AML-193 (cell line): Measurements from ENCODE around the gene HPS6.

ENCODE experiments used
- DNase-seq, 2 experiments: peaks; one replicate each; lab custom pipeline; 2025; lab: John Stamatoyannopoulos, UW

The HPS6 gene

DNA sequence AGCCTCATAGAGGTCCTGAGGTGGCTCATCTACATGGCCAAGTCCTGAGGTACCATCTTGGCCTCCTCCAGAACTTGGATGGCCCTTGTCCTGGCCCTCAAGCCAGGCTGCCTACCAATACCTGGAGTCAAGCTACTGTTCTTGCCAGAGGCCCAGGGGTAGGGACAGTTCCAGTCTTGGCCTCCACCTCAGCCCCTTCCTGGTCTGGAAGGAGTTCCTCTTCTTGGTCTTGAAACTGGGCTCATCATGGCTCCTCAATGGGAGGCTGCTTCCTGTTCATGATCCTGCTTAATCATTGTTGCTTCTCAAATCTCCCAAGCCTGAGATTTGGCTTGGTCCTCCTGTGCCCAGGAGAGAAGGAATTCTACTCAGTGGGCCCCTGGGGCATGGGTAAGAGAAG is 3.9 kb downstream of the HPS6 start:
- DNase-seq, result peak; percentile 28 to 33

DNA sequence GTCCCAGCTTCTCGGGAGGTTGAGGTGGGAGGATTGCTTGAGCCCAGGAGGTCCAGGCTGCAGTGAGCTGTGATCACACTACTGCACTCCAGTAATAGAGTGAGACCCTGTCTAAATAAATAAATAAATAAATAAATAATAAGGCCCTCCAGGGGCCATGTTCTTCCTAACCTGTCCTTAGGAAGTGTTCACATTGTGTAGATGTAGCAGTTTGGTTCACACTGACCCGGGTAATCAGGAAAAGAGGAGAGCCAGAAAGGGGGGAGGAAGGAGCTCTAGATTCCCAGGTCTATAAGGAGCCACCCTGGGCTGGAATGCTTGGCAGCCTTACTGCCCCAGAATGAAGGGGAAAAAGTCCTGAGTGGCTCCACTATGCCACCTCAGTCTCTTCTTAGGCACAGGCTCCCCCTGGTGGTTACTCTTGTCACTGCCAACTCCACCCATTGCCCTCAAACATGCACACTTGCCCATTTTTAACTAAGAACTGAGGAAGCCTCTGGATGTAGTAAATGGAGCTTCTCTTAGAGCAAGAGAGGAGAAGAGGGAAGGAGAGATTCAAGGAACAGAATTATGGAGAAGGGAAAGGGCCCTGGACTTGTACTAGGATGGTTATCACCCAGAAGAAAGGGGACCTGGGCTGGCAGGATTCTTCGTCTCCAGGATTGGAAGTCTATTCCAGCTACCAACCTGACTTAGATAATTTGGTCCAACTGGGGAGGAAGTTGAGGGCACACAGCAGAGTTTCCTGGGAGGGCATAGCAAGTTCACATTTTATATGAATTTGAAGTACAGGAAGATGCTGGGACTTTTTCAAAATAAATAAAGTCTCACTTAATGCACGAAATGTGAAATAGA is 7.8 kb downstream of the HPS6 start:
- peak; percentile 60 to 64 for DNase-seq

DNA sequence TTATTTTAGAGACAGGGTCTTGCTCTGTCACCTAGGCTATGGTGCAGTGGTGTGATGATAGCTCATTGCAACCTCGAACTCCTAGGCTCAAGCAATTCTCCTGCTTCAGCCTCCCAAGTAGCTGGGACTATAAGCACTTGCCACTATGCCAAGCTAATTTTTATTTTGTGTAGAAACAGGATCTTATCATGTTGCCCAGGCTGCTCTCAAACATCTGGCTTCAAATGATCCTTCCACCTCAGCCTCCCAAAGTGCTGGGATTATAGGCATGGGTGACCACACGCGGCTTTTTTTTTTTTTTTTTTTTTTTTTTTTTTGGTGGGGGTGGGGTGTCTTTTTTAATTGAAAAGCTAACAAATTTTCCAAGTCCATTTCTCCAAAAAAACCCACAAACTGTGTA is 18.4 kb downstream of the HPS6 start:
- DNase-seq, result no peak

DNA sequence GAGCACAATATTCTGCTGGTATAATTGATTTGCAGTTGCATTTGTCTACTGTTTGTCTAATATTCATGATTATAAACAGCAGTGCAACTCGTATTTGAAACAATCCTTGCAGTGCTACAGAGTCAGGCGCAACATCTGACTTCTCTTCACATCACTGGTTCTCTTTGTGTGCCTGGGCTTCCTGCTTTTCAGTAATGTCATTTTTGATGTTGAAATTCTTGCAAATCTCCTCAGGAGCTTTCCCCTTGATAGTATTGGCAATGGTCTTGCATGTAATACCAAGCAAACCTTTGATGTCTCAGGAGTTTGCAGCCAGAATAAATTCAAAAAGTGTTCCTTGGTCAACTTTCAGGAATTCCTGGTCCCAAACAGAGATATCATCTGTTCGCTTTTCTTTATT is 20.2 kb downstream of the HPS6 start:
- DNase-seq, result peak; percentile 42 to 48

DNA sequence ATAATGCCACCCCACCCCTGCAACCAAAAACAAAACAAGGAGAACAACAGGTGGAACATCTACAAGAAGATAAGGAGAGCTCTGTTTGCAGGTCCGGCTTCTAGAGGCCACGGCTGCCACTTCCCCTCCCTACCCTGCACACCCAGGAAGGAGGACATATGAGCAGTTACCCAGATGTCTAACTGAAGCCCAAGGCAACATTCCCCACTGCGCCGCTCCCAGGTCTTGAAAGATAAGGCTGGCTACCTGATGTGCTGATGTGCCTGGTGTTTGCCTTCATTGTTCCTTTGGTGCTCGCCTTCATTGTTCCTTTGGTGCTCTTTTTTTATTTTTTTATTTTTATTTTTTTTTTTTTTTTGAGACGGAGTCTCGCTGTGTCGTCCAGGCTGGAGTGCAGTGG is 21.0 kb downstream of the HPS6 start:
- DNase-seq, result no peak

DNA sequence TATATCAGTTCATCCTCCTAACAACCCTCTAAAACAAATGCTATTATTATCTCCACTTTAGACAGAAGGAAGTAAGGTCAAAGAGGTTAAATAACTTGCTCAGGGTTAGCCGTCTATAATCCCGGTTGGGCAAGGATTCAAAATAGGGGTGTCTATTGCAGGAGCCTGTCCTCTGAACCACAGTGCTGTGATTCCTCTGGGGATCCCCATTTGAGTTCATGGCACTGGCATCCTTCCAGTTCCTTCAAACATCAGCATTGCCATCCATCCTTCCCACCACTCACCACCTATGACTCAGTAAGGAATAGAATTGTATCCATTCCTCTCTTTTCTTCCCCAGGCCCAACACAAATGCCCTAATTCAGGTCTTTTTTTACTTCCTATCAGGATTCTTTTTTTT is 25.6 kb downstream of the HPS6 start:
- DNase-seq, result no peak

DNA sequence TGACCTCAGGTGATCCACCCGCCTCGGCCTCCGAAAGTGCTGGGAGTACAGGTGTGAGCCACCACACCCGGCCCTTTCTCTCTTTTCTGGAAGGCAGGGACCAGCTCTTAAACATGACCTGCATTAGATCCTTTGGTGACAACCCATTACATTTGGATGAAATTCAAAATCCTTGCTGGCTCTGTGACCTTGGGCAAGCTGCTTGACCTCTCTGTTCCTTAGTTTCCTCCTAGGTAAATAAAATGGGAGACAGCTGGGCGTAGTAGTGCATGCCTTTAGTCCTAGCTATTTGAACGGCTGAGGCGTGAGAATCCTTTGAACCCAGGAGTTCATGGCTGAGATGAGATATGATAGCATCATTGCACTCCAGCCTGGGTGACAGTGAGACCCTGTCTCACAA is 31.3 kb downstream of the HPS6 start:
- DNase-seq, result no peak

DNA sequence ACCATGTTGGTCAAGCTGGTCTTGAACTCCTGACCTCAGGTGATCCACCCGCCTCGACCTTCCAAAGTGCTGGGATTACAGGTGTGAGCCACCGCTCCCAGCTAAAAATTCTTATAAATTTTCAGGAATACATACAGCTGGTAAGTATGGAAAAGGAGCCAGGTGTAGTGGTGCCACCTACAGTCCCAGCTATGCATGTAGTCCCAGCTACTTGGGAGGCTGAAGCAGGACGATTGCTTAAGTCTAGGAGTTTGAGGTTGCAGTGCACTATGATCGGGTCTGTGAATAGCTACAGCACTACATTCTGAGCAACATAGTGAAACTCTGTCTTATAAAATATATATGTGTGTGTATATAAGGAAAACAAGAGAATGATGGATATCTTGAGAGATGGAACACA is 36.0 kb downstream of the HPS6 start:
- no peak for DNase-seq

DNA sequence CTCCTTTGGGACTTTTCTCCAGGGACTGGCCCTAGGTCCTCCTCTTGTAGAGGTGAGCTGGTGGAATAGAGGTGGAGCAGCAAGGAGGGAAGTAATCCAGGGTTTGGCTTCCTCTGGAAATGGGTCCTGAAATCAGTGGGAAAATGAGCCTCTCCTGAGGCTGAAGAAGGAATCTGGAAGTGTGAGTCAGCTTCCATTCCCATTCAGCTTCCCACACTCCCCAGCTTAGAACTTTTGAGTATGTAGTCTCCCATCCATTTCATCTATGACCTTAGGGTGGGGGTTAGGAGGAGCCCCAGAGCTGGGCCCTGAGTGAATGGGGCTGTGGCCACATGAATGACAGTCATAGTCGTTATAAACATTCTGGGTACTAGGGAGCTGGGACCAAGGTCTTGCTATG is 37.3 kb downstream of the HPS6 start:
- no peak for DNase-seq

DNA sequence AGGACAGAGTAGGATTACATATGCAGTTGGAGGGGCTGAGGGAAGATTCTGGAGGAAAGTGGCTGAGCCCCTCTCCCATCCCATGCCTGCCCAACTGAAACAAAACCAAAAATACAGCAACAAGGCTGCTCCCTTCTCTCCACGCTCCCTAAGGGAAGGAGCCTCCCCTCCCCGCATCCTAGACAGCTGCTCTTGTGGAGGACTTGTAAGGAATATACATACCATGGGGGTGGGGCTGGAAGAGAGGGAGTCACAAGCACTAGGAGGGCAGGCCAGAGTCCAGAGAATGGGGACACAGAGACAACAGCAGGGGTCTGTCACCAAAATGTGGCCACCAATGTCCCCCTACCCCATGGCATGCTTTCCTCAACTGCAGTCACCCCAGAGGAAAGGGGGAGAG is 41.8 kb downstream of the HPS6 start:
- DNase-seq, result no peak

DNA sequence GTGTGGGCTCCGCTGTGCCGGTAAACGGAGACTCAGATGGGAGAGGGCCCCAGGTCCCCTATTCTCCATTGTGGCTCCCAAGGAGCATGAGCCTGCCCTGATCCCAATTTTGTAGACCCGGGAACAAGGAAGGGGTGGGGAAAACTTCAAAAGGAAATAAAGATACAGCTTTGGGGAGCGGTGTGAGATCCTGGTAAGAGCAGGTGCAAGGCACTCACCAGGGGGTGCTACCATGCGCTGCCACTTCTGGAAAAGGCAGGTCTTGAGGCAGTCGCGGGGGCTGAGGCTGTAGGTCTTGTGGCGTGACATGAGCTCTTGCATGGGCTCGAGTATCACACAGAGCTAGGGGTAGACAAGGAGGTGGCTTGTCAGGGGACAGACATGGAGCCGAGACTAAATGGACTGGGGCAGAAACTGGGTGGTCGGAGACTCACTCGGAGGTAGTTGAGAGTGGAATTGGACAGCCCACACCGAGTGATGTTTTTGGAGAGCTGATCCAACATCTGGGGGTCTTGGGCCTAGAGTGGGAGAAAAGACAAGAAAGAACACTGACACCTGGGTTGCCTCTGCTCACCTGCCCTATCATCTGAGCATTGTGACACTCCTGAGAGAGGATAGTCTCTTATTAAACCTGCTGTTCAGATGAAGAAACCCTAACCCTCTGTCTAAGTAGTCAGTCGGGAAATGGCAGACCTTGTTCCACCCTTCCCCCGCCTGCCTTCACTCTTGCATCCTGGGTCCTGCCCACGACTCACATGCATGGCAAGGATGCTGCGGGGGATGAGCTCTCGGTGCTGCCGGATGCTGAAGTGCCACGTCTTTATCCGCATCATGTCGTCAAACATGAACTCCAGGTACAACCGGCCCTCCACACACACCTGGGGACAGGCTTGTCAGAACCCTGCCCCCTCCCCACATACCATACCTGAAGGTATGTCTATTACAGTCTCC is 44.3 kb downstream of the HPS6 start:
- DNase-seq, result no peak

DNA sequence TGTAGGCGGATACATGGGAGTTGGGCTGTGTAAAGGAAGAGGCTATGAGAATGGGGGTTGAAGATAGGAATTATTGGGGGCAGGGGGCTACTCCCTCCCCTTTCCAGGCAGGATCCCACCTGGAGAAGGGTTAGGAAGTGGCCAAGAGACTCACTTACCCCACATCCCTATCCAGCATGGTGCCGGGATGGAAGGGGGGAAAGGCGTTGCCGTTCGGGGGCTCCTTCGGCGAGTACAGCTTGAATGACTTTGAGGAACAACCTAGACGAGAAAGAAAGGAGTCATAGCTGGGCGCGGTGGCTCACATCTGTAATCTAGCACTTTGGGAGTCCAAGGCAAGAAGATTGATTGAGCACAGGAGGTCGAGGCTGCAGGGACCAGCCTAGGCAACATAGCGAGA is 46.1 kb downstream of the HPS6 start:
- no peak for DNase-seq

DNA sequence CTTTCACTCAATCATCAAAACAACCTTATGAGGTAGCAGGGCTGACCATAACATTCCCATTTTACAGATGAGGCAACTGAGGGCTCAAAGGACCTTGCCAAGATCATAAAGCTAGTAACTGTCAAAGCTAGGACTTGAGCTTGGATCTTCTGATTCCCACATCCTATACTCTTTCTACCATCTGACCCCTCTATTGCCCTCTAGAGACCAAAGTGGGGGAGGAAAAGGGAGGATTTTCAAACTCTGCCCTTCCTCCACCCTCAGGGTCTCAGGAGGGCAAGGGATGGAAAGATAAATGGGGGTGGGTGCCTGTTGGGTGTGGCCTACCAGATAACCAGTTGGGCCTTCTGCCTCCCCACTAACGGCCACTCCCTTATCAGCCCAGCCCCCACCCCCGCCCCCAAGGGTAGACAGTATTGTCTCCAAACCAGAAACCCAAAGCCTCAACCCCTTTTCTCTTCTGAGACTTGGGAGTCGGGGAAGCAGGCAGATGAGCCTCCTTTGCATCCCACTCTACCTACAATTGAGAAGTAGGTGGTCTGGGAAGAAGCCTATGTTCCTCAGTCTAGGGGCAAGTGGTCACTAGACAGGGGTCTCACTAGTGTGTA is 47.2 kb downstream of the HPS6 start:
- DNase-seq, result peak in 1 of 2 experiments; percentile 2

DNA sequence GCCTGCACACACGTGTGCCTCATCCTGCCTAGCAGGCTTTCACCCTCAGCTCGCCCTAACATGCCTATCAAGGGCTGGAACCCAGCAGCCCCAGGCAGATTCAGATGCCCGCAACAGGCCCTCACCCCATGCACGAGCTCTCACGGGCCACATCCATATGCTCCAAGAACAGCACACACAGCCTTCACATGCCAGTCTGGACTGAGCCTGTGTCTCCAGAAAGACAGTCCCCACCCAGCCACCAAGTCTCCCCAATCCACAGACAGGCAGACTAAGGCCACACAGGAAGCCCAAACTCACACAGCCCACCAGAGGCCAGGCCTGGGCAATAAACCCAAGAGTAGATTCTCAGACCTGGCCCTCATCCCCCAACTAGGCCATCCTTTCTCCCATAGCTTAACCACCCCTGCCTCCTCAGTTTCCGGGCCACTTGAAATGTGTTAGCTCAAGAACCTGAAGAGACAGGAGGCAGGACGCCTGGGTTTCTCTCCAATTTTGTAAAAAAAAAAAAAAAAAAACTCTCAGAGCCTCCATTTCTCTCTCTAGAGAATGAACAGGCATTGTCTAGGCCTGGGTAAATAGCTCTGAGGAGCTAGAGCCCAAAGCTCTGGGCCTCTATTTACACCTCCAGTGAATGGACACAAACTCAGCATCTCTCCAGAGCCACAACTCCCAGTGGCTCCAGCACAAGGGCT is 48.3 kb downstream of the HPS6 start:
- DNase-seq, result no peak

DNA sequence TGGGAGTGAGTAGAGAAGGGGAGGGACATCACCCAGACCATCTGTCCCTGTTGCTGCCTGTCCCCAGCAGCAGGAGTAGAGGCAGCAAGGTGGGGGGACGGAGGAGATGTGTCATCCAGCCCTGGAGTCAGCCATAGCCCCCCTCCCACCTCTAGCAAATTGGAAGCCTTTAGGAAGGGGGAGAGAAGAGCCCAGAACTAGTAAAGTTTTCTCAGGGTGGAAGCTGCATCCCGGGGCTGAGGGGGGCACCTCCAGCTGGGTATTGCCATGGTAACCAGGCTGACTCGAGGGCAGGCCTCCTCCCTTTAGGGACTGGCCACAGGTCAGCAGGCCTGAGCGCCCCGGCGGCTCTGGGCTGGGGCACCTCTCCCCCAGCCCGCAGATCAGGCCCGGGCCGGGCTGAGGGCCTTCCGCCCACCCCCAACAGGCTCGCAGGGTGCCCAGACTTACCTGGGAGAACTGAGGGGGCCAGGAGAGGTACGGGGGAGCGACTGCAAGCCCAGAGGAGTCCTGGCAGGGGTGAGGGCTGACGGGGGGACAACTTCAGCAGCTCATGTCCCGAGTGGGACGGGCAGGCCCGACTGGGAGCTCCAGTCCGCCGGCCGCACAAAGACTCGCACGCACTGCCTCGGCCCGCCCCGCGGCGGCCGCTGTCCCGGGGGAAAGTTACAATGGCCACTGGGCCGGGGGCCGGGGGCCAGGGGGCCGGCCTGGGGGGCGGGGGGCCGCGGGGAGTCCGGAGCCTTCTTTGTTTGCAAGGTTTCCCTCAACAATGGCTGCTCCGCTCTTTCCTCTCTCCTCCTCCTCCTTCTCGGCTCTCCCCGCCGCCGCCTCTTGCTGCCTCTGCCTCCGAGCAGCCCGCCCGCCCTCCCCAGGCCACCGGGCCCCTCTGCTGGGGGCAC is 49.1 kb downstream of the HPS6 start:
- DNase-seq, result peak in 1 of 2 experiments; percentile 51

DNA sequence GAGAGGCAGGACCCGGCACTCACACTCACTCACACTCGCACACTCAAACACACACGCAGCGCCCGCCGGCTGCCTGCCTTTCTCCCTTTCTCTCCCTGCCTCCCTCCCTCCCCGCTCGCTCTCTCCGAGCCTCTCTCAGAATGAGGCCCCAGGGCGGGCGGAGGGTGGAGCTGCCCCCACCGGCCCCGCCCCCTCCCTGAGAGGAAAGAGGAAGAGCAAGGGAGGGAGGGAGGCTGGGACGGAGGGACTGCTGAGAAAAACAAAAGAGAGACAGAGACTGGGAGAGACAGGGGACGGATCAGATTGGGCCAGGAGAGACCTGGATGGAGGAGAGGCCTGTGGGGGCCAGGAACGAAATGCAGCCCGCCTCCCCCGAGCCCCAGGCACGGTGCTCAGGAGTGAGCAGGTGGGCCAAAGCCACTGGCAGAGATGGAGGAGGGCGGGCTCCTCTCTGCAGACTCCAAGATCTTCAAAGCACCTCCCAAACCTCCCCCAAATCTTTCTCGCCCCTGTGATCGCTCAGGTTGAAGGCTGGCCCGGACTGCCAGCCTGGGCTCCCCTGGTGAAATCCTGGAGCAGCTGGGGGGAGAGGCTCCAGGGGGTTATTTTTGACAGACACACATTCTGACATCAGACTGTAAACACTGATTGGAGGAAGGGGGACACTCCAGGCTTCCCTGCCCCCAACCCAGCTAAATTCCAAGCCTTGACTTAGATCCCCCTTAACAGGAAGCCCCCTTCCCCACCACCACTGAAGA is 49.9 kb downstream of the HPS6 start:
- peak; percentile 64 to 75 for DNase-seq

DNA sequence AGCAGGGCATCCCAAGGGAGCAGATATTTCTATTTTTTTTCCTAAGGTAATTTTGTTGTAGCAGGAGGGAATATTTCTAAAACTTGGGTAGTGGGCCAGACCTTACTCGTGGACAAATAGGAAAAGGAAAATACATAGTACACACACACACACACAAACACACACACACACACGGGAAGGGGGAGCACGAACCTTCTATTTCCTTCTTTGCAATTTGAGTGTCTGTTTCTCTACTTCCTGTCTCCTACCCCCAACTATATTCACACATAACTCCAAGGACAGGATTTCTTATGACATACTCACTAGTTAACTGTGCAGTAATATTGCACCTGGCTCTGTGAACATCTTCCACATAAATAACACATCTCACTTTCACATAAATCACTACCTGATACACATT is 50.6 kb downstream of the HPS6 start:
- peak; percentile 48 to 59 for DNase-seq

DNA sequence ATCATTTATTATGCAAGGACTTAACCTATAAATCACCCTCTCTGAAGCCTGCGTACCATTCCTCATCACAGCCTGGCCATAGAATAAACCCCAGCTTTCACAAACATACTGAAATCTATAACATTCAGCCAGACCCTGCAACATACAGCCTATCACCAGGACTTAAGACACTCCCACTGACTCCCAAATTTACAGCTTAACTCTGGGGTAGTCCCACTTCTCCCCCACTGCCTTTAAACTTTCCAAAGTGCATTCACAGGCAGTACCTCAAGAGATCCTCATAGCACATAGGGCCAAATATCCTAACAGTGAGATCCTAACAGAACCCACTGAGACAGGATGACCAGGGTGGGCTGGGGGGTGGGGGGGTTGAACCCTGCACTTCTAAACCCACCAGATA is 51.5 kb downstream of the HPS6 start:
- no peak for DNase-seq
